GM23338 (cell line): ENCODE measurements around the gene ADGRB3. TPM values are rescaled to one million over a fixed set of nuclear protein-coding genes. Genes with fewer than 3 reads are reported as not detected.
A peak's percentile ranks its signal among the peaks of the same experiment; 100 is the strongest.

ENCODE experiments used
- ATAC-seq: fragments of 200-7000 bp; cut with Tn5 transposase; 3 replicates; pipeline ENCODE4 v1.9.1; 2020
- DNase-seq: peaks from one replicate; pipeline ENCODE4 v3.0.0-alpha.2; 2015; ENCODE audit warnings: low spot score
- H2AFZ ChIP-seq: fragments of 200-600 bp; sonication (generic); 2 replicates; pipeline ENCODE4 v1.8.0; 2016; ENCODE audit warnings: antibody characterized with exemption, mild to moderate bottlenecking, moderate library complexity
- H3F3A ChIP-seq: fragments of 200-600 bp; sonication (generic); replicated peaks from 2 replicates; pipeline ENCODE4 v1.8.0; 2017; ENCODE audit warnings: antibody characterized with exemption, mixed run types, low read depth
- H3K27ac ChIP-seq: fragments of 200-600 bp; sonication (generic); 2 replicates; pipeline ENCODE4 v1.6.1; 2016; ENCODE audit warnings: low read depth
- H3K27me3 ChIP-seq: fragments of 200-600 bp; sonication (generic); 2 replicates; pipeline ENCODE4 v1.8.0; 2016; ENCODE audit warnings: mild to moderate bottlenecking, mixed run types, moderate library complexity; ENCODE audit not compliant: insufficient read depth
- H3K36me3 ChIP-seq: fragments of 200-600 bp; sonication (generic); 2 replicates; pipeline ENCODE4 v1.8.0; 2016; ENCODE audit warnings: mild to moderate bottlenecking; ENCODE audit not compliant: insufficient read depth
- H3K4me1 ChIP-seq: fragments of 200-600 bp; sonication (generic); 2 replicates; pipeline ENCODE4 v1.8.0; 2016; ENCODE audit warnings: mild to moderate bottlenecking, moderate library complexity; ENCODE audit not compliant: insufficient read depth
- H3K4me2 ChIP-seq: fragments of 200-600 bp; sonication (generic); 2 replicates; pipeline ENCODE4 v1.7.1; 2017; ENCODE audit warnings: mixed run types
- H3K4me3 ChIP-seq: fragments of 200-600 bp; sonication (generic); 2 replicates; pipeline ENCODE4 v1.6.1; 2016; ENCODE audit warnings: mixed run types
- H3K79me2 ChIP-seq: fragments of 200-600 bp; sonication (generic); replicated peaks from 2 replicates; pipeline ENCODE4 v1.8.0; 2017; ENCODE audit warnings: mild to moderate bottlenecking; ENCODE audit not compliant: insufficient read depth
- H3K9me2 ChIP-seq: fragments of 200-600 bp; sonication (generic); 2 replicates; pipeline ENCODE4 v1.8.0; 2017; ENCODE audit not compliant: insufficient read depth
- H4K20me1 ChIP-seq: fragments of 200-600 bp; sonication (generic); replicated peaks from 2 replicates; pipeline ENCODE4 v1.8.0; 2017; ENCODE audit warnings: mild to moderate bottlenecking; ENCODE audit not compliant: insufficient read depth
- H3K27ac Mint-ChIP-seq: 2 replicates; pipeline ENCODE4 v1.8.0; 2020; ENCODE audit warnings: inconsistent platforms, mild to moderate bottlenecking, moderate library complexity, mixed read lengths
- H3K27me3 Mint-ChIP-seq: 3 replicates; pipeline ENCODE4 v1.8.0; 2022; ENCODE audit warnings: low read depth, mild to moderate bottlenecking, moderate library complexity, mixed read lengths, inconsistent platforms; ENCODE audit not compliant: insufficient read depth, poor library complexity
- H3K36me3 Mint-ChIP-seq: 3 replicates; pipeline ENCODE4 v1.8.0; 2021; ENCODE audit warnings: low read depth, mild to moderate bottlenecking, inconsistent platforms, moderate library complexity, mixed read lengths
- H3K4me1 Mint-ChIP-seq: 3 replicates; pipeline ENCODE4 v1.8.0; 2020; ENCODE audit warnings: mild to moderate bottlenecking, inconsistent platforms, mixed read lengths
- H3K4me3 Mint-ChIP-seq: 3 replicates; pipeline ENCODE4 v1.8.0; 2021; ENCODE audit warnings: moderate library complexity, mild to moderate bottlenecking, inconsistent platforms, mixed read lengths
- H3K9me3 Mint-ChIP-seq: 3 replicates; pipeline ENCODE4 v1.8.0; 2020; ENCODE audit warnings: moderate library complexity, mild to moderate bottlenecking, inconsistent platforms, mixed read lengths
- CTCF ChIP-seq, 2 experiments: fragments of 200-600 bp in 1 of 2; sonication (generic) in 1 of 2; conservative IDR thresholded peaks; 2 replicates each; pipeline versions ENCODE4 v1.5.1 to v1.6.1; 2016 to 2017; ENCODE audit warnings: antibody characterized with exemption in 2 of 2, low read depth in 2 of 2, mild to moderate bottlenecking in 2 of 2, moderate library complexity in 1 of 2
- JUNB ChIP-seq: IDR thresholded peaks from one replicate; pipeline ENCODE4 v1.6.1; 2016; ENCODE audit warnings: antibody characterized with exemption; ENCODE audit not compliant: unreplicated experiment
- POLR2AphosphoS5 ChIP-seq: IDR thresholded peaks from 2 replicates; pipeline ENCODE4 v1.6.1; 2016; ENCODE audit warnings: antibody characterized with exemption, low read depth
- REST ChIP-seq: IDR thresholded peaks from one replicate; pipeline ENCODE4 v1.6.1; 2018; ENCODE audit warnings: antibody characterized with exemption; ENCODE audit not compliant: unreplicated experiment
- STAT1 ChIP-seq: IDR thresholded peaks from one replicate; pipeline ENCODE4 v1.6.1; 2016; ENCODE audit warnings: antibody characterized with exemption; ENCODE audit not compliant: unreplicated experiment
- ZNF114 ChIP-seq: fragments of 250-450 bp; sonication (Bioruptor Pico); IDR thresholded peaks from 2 replicates; pipeline ENCODE4 v1.5.0; 2020; ENCODE audit warnings: mild to moderate bottlenecking, moderate library complexity
- ZNF331 ChIP-seq: fragments of 250-450 bp; sonication (Bioruptor Pico); IDR thresholded peaks from 2 replicates; pipeline ENCODE4 v1.5.0; 2020; ENCODE audit warnings: low read depth, mild to moderate bottlenecking, moderate library complexity
- ZNF462 ChIP-seq: fragments of 250-450 bp; sonication (Bioruptor Pico); IDR thresholded peaks from 2 replicates; pipeline ENCODE4 v1.5.0; 2020; ENCODE audit warnings: mild to moderate bottlenecking, moderate library complexity
- polyA plus RNA-seq: library from polyadenylated mRNA; unstranded; fragments of >200 nt; fragmentation: Nextera tagmentation; extraction: Ambion mirVana; gene quantifications from 2 replicates; pipeline ENCODE4 v1.2.1, GENCODE V29; 2016
- total RNA-seq: library from RNA; depleted of rRNA; stranded (reverse); fragments of >200 nt; shearing (Covaris generic); gene quantifications from 2 replicates; pipeline ENCODE4 v1.2.3, GENCODE V29; 2014

Gene ADGRB3
- total and polyA plus RNA-seq, 2 experiments from 2014 or later: 0.92 to 4.0 TPM

DNA sequence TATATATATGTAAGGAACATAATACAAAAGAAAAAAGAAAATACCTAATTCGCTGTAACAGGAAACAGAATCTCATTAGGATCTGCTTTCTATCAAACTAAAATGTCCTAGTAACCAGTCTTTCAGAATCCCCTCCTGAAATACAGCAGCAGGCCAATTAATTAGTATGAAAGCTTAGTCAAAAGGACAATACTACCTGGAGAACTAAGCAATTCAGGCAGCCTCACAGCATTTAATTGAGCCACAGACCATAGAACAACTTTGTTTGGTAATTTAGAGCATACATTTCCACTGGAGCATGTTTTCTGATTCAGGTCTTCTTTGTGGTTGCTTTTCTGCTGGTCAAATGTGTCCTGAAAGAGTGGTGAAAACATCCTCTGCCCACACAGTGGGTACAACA is 645.8 kb downstream of the ADGRB3 start:
- Histone ChIP-seq H3K36me3 (no peaks in the 10 kb centered on the region), H3K27ac (no peak overlapping the region), H3K27me3 (no peaks in the 10 kb centered on the region), H3K79me2 (no peaks in the 10 kb centered on the region), H4K20me1 (no peaks in the 10 kb centered on the region), H3K4me2 (no peak overlapping the region), H3K9me2 (0 out of 2 replicates have a peak, but pooled peaks cover 5% of the 10 kb centered on the region), H2AFZ (peak overlapping the region; percentile 72; the same call in 1 of the 2 replicates), H3F3A (no peaks in the 10 kb centered on the region), H3K4me1 (peaks cover 11% of the 10 kb centered on the region; the same call in 1 of the 2 replicates), H3K4me3 (no peak overlapping the region)
- Mint-ChIP-seq H3K27me3 (no peaks in the 10 kb centered on the region), H3K4me3 (no peak overlapping the region), H3K9me3 (no peaks in the 10 kb centered on the region), H3K36me3 (no peaks in the 10 kb centered on the region), H3K4me1 (peaks cover 14% of the 10 kb centered on the region; the same call in 2 of the 3 replicates), H3K27ac (no peak overlapping the region)
- no peak for ATAC-seq
- DNase-seq: no peak
- no peak for TF ChIP-seq POLR2AphosphoS5
- no peak for TF ChIP-seq STAT1
- TF ChIP-seq CTCF (conservative IDR thresholded peaks at IDR 0.05; ENCODE audit: low read depth in 2 of 2): no peak
- TF ChIP-seq ZNF114: no peak
- no peak for TF ChIP-seq REST
- no peak for TF ChIP-seq ZNF462
- no peak for TF ChIP-seq ZNF331 (CRISPR knock-in tag)
- TF ChIP-seq JUNB: no peak
